OCI-LY3 (cell line): Measurements from ENCODE around the gene MRPS35.

ENCODE experiments used
- CTCF ChIP-seq: fragments of 200-600, 300-600 bp; sonication (generic); IDR thresholded peaks from 2 replicates; pipeline ENCODE4 v1.5.1; 2014; ENCODE audit warnings: antibody characterized with exemption, low read length, low read depth
- EZH2phosphoT487 ChIP-seq: fragments of 200-600 bp; shearing (Covaris generic); IDR thresholded peaks from 2 replicates; pipeline ENCODE4 v1.6.1; 2018; ENCODE audit warnings: antibody characterized with exemption, mixed run types, low read depth

GRCh38 chr12:27762757-27763156 is 52.1 kb downstream of the MRPS35 start:
- TF ChIP-seq CTCF (no peak), EZH2phosphoT487 (no peak)
